HG03135 (cell line): ENCODE measurements around the gene GNA12.

Source experiments
- ATAC-seq: cut with Tn5 transposase; IDR thresholded peaks from one replicate; pipeline ENCODE4 v1.9.1; 2021; ENCODE audit warnings: mild to moderate bottlenecking, moderate library complexity; ENCODE audit not compliant: unreplicated experiment

Gene GNA12

GRCh38 chr7:2805213-2805944 is 38.7 kb downstream of the GNA12 start:
- ATAC-seq, result no peak

GRCh38 chr7:2804227-2804763 is 39.8 kb downstream of the GNA12 start:
- no peak for ATAC-seq

- no peak for ATAC-seq
Observed at GRCh38 chr7:2803755-2804154, 40.4 kb downstream of the GNA12 start.

GRCh38 chr7:2803342-2803692 is 40.8 kb downstream of the GNA12 start:
- ATAC-seq, result no peak

GRCh38 chr7:2802504-2803341 is 41.4 kb downstream of the GNA12 start:
- no peak for ATAC-seq

- no peak for ATAC-seq
Observed at GRCh38 chr7:2802101-2802500, 42.0 kb downstream of the GNA12 start.

- ATAC-seq, result no peak
Observed at GRCh38 chr7:2800931-2801688, 43.0 kb downstream of the GNA12 start.

GRCh38 chr7:2800220-2800930 is 43.7 kb downstream of the GNA12 start:
- no peak for ATAC-seq

GRCh38 chr7:2799253-2799652 is 44.9 kb downstream of the GNA12 start:
- ATAC-seq, result no peak

GRCh38 chr7:2798669-2799068 is 45.4 kb downstream of the GNA12 start:
- ATAC-seq, result no peak

- ATAC-seq, result no peak
Observed at GRCh38 chr7:2796358-2797352, 47.5 kb downstream of the GNA12 start.

GRCh38 chr7:2795906-2796305 is 48.2 kb downstream of the GNA12 start:
- ATAC-seq, result no peak

GRCh38 chr7:2794836-2795636 is 49.1 kb downstream of the GNA12 start:
- no peak for ATAC-seq

GRCh38 chr7:2792856-2793487 is 51.1 kb downstream of the GNA12 start:
- ATAC-seq, result no peak

- ATAC-seq, result no peak
Observed at GRCh38 chr7:2792235-2792634, 51.9 kb downstream of the GNA12 start.

GRCh38 chr7:2791390-2791789 is 52.7 kb downstream of the GNA12 start:
- no peak for ATAC-seq

GRCh38 chr7:2787251-2787951 is 56.7 kb downstream of the GNA12 start:
- ATAC-seq, result no peak
